ENCODE results near the gene CBFB.
"Not testable (repeated sequence)": the region's sequence is repeated elsewhere in the genome, so short reads cannot be mapped to it uniquely, and the experiment has no call there.

The CBFB gene

DNA sequence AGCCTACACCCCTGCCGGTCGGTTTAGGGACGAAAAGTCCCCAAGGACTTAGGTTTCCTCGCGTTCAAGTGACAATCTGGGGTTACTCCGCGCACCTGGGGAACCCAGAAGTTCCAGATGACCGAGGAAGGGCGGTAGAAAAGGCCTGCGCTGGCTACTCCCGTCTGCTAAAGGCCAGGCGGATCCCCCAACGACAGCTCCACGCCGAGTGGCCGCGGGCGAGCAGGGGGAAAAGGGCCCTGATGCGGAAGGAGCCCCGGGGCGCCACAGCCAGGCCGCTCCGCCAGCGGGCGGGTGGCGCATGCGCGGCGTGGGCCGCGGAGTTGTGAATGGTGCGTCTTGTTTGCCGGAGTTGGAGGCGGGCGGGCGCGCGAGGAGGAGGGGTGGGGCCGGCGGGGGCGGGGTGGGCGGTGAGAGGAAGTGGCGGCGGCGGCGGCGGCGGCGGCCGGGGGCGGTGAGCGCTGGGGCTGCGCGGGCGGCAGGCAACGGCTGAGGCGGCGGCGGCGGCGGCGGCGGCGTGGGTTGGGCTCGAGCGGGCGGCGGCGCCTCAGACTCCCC lies at the start of gene CBFB:
CBFB (plus strand) TSS at position 454 of the 558 bp plus-strand sequence. CDS start 259 bp downstream, outside the sequence.
- DNase-seq, result peak; percentile 91 to 93

DNA sequence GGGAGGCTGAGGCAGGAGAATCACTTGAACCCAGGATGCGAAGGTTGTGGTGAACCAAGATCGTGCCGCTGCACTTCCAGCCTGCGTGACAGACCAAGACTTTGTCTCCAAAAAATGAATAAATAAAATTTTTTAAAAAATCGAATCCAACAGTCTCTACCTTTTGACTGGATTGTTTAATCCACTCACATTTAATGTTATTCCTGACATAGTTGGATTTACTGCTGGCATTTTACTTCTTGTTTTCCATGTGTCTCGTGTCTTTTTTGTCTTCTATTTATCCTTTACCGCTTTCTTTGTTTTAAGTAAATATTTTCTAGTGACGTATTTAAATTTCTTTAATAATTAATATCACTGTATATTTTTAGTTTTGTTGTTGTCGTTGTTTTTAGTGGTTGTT lies 45.9 kb upstream of the CBFB start:
- no peak for DNase-seq

DNA sequence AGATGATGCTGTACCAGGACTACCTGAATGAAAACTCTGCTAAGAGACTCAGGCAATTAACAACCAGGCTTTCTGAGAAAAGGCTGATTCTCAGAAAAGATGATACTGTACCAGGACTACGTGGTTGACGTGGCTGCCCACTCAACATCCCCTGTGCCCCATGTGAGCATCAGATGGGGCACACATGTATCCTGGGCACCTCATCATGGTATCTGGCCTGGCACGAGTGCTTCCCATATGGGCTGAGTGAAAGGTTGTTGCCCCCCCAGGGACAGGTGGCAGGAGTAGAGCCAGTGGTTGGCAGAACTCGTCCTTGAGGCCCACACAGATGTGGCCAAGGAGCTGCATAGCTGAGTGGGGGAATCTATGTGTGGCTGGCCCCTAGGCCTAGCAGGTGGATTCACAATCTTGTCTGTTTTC lies 44.0 kb upstream of the CBFB start:
- peak; percentile 66 to 74 for DNase-seq

DNA sequence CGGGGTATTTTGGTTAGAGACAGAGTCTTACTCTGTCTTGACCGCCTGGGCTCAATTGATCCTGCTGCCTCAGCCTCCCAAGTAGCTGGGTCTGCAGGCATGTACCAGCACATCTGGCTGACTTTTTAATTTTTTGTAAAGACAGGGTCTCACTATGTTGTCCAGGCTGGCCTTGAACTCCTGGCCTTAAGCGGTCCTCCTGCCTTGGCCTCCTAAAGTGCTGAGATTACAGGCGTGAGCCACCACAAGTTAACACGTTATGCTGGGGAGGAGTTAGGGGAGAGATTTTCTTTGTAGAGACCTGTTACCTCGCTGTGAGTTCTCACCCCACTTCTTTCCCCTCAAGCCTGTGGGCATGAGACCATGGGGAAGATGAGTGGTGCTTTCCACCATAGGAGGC lies 42.4 kb upstream of the CBFB start:
- no peak for DNase-seq

DNA sequence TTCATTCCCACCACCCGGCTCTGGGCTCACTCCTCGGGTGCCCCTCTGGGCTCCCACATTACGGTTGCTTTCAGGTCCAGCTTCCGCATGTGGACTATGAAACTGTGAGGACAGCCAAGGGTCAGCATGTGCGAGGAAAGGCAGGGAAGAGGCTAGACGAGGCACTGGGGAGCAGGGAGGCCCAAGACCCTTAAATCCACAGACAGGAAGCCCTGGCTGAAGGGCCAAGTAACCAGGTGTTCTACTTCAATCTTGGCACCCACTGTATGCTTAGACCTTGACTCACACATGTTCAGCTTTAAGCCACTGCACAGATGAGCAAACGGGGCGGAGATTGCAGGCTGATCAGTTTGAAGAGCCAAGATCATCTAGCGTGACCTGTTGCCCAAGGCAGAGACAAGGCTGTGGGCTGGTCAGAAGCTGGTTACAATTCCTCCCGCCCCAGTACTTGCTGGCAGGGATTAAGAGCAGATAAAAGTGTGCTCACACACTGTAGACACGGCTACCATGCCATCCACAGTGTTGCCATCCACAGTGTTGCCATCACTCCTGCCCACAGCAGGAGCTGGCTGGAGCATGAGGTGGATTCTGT lies 40.7 kb upstream of the CBFB start, which contains the start of gene CES4A:
CES4A (plus strand) TSS at position 393 of the 592 bp plus-strand sequence; CDS start at position 577, 184 bp downstream.
- DNase-seq, result no peak

DNA sequence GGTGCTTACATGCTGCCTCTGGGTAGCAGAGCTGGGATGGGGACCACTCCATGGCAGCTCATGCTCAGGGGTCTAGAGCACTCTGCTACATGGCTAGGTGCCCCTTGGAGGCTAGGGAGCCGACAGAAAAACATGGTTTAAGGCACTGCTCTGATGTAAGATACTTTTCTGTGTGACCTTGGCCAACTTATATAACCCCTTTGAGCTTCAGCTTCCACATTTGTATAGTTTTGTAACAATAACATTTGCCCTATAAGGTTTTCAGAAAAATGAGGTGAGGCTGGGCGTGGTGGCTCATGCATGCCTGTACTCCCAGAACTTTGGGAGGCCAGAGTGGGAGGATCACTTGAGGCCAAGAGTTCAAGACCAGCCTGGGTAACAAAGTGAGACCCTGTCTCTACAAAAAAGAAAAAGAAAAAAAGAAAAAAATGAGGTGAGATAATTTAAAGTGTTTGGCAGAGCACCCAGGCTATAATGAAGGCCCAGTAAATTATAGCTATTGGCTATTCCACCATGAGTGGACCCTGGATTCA lies 37.3 kb upstream of the CBFB start:
- no peak for DNase-seq

DNA sequence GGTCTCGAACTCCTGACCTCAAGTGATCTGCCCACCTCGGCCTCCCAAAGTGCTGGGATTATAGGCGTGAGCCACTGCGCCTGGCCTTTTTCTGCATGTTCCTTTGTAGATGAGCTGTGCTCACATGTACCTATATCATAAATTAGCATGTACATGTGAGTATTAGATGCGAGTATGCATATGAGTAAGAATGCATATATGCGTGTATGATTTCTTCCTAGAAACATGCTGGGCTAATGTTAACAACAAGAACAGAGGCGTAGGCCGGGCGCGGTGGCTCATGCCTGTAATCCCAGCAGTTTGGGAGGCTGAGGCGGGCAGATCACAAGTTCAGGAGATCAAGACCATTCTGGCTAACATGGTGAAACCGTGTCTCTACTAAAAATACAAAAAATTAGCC lies 35.4 kb upstream of the CBFB start:
- not testable (repeated sequence) for DNase-seq

DNA sequence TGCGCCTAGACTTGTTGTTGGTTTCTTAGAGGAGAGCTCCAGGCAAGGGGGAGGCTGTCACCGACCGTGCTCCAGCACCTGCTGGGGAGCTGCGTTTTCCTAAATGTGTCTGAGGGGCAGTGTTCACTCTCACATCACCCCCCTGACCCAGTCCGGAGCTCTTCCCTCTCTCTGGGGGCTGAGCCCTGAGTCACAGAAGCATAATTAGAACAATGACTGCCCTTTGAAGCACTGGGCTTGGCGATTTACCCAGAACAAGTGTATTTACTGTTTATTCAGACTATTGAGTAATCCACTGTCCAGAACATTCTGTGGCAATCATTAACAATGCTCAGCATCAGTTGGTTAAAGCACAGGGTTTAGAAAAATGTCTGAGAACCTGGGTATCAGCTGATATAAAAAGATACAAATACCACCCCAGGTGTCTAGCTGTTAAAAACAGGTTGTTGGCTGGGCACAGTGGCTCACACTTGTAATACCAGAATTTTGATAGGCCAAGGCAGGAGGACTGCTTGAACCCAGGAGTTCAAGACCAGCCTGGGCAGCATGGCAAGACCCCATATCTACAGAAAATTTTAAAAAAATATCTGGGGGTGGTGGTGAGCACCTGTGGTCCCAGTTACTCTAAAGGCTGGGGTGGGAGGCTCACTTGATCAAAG lies 32.5 kb upstream of the CBFB start:
- no peak for DNase-seq

DNA sequence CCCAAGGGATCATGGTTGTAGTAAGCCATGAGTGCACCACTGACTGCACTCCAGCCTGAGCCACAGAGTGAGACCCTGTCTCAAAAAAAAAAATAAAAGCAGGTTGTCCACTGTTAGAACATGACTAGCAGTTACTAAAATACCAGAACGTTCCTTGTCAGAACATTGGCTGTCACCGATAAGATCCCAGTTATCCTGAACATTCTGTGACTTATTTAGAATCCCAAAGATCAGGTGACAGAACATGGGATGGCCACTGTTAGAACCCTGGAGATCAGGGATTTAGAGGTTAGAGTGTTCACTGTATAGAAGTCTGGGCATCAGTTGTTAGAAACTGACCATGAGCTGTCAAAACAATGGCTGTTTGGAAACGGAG lies 32.0 kb upstream of the CBFB start:
- no peak for DNase-seq

DNA sequence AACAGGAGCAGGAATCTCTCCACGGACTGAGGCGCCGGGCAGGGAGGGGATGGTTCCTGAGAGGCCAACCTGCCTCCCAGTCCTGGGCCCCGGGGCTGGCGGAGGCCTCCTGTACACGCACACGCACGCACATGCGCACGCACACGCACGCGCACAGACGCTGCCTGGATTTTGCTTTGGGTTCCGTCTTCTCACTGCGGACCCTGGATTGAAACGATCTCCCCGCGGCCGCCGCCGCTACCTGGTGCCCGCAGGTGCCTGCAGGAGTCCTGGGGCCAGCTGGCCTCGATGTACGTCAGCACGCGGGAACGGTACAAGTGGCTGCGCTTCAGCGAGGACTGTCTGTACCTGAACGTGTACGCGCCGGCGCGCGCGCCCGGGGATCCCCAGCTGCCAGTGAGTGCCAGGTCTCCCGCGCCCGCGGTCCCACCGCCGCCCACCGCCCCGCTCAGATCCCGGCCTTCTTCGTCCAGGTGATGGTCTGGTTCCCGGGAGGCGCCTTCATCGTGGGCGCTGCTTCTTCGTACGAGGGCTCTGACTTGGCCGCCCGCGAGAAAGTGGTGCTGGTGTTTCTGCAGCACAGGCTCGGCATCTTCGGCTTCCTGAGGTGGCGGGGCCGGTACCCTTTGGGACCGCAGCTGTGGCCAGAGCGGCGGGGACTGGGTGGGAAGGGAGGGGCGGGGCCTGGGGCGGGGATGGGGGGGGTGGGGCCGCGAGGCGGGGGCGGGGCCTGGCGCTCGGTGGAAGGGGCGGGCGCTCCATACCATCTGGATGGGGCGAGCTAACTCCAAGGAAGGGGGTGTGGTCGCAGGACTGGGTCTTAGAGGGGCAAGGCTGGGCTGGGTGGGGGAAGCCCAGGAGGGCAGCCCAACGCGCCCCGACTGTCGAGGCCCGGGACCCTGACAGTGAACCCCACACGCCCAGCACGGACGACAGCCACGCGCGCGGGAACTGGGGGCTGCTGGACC lies 28.3 kb upstream of the CBFB start:
- DNase-seq, result peak; percentile 56 to 68

DNA sequence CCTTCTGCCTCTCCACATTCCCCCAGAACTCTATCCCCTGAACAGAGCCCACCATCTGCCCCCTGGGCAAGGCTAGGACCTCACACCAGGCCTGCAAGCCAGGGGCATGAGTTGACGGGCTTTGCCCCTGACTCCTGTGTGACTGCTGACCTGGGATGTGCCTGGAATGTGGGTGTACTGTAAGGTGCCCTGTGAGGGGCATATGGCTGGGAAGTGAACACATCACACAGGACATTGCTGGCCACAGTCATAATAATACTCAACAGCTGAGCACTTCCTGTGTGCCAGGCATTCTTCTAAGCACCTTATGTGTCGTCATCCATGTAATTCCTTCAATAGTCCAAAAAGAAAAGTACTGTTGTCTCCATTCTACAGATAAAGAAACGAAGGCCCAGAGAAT lies 27.2 kb upstream of the CBFB start:
- DNase-seq, result no peak

DNA sequence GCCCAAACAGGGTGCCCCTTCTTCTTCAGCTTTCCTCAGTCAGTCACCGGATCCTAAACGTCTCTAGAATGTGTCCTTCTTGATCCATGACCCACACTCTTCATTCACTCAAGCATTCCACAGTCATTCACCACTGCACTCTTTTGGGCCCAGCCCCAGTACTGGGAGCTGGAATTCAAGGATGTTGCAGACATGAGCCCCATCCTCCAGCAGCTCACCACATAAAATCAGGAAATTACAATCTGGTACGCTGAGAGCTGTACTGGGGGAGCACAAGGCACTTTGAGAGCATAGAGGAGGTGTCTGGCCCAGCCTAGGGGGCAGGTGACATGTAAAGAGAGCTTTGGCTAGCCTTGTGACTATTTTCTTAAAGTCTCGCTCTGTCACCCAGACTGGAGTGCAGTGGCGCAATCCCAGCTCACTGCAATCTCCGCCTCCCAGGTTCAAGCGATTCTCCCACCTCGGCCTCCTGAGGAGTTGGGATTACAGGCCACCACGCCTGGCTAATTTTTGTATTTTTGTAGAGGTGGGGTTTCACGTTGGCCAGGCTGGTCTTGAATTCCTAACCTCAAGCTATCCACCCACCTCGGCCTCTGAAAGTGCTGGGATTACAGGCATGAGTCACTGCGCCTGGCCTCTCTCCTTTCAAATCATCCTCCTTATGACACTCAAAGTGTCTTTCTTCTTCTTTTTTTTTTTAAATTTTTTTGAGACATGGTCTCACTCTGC lies 21.9 kb upstream of the CBFB start:
- DNase-seq, result no peak

DNA sequence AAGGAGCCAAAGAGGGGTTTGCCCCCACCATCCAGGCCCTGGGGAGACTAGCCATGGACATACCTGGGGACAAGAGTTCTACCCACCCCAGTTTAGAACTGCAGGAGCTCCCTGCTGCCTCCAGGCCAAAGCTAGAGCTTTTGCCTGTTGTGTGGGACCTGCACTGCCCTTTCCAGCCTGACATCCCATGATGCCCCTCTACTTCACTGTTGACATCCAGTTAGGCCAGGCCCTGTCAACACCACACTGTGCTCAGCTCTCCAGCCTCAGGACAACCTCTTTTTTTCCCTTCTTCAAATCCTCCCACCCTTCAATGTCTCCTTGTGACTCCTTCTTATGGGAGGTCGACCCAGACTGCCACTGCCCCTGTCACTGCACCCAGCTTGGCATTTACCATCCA lies 19.8 kb upstream of the CBFB start:
- no peak for DNase-seq

DNA sequence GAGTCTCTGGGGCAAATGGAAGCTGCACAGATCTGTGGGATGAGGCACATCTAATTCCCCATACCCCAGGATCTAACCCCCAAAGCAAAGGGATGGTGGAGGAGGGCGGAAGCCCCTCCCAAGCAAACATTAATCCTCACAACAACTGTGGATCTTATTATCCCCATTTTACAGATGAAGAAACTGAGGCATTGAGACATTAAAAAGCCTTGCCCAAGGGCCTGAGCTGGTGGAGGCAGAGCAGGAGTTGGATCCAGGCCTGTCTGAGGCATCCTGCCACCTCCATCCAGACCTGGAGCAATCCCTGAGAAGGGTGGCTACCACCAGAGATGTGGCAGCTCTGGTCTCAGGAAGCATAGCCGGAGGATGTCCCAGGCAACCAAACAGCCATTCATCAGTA lies 17.7 kb upstream of the CBFB start:
- no peak for DNase-seq

DNA sequence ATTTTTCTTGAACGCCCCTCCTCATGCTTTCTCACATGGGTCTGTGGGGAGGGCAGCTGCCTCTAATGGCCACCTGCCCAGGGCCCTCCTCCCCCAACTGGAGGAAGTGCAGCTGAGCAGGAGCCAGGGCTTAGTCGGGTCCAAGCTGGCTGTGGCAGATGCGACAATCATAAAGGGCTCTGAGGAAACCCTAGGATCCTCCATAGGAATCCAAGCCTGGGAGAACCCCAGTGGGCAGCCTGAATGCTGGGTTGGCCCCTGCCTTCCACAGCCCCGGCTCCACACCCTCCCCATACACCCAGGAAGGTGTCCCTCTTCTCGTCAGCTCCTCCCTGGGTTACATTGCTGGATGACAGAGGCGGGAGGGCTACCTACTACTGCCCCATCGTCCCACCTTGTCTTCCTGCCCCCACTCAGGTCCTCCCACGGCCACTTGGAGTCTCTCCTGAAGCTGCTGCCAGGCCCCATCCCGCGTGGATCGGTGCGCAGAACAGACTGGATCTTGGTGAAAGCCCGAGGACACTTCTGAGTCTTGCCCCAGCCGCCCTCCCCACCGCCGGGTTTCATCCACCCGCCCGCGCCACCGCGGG lies 15.6 kb upstream of the CBFB start:
- DNase-seq, result no peak

DNA sequence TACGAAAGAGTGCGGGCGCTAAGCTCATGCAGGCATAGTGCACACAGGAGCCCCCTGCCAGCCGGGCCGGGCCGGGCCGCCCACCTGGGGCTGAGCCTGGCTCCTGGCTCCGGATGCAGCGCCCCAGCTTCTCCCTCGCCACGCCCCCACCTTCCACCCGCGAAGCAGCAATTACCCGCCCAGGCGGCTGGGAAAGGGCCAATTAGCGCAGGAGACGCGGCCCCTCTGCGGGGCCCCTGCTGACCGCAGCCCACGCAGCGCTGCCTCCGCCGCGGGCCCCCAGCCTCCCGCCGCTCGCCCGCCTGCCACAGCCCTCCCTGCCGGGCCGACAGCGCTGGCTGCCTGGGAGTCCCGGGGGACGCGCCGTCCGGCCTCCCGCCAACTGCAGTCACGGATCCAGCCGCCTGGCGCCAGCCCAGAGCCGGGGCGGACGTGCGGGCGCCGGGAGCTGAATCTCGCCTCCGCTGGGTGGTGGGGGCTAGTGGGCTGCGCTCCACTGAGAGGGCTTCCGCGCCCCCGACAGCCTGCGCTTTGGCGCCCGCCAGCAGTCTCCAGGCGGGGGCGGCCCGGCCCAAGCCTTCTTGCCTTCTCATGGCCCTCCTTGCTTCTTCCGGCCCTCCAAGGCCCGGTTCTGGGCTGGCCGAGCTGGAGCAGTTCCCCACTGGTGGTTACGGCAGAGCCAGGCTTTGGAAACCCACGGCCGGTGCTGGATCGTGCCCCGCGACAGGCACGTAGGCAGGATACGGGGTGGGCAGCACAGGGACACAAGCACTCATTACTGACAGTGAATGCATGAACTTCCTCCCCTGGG lies 14.9 kb upstream of the CBFB start:
- DNase-seq, result peak; percentile 75 to 88

DNA sequence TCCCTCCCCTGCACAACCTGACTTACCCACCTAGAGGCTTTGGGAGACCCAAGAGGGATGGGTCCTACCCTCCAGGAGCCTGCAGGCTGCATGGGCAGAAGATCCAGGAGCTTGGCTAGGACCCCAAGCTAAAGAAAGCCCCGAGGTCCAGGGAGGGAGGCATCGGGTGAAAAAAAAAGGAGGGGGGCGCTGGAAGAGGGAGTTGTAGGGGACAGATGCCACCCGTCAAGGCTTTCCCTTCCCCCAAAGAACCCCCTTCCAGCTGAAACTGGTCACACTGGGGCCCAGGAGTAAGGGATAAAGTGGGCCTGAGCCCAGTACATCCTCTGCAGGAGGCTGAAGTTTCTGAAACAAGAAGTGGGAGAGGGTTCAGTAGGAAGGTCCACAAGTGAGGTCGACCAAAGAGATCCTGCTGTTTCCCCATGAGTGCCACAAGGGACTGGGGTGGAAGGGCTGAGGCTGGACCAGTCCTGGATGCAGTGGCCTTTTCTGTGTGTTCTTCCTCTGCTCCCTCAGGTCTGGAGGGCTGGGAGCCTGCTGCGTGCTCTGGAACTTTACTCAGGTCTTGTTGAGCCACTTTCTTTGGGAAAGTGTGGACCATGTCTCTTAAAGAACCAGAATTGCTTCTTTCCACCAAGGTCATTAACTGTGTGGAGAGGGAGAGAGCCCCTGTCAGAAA lies 14.2 kb upstream of the CBFB start:
- DNase-seq, result no peak

DNA sequence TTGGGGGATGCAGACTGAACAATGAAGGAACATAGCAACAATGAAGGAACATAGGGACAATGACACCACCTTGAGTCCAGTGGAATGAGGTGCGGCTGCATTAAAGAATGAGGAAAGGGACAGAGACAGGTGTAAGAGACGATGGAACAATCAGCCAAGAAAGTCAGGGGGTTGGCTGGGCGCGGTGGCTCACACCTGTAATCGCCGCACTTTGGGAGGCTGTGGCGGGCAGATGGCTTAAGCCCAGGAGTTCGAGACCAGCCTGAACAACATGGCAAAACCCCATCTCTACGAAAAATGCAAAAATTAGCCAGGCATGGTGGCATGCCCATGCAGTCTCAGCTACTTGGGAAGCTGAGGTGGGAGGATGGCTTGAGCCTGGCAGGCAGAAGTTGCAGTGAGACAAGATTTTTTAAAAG lies 13.6 kb upstream of the CBFB start:
- DNase-seq, result no peak

DNA sequence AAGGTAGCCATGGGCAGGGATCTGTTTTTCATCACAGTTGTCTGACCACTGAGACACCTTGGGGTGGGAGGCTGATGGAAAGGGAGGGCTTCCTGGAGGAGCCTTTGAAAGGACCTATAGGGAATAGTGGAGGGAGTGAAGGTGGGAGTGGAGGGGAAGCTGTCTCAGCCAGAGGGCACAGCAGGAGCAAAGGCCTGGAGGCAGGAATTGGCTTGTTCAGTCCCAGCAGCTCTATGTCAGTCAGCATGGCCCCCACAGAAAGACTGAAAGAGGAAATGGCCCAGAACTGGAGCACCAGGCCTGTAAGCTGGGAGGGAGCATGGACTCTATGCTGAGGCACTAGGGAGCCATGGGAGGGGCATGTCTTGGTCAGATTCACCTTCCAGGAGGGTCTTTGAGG lies 12.8 kb upstream of the CBFB start:
- DNase-seq, result no peak

DNA sequence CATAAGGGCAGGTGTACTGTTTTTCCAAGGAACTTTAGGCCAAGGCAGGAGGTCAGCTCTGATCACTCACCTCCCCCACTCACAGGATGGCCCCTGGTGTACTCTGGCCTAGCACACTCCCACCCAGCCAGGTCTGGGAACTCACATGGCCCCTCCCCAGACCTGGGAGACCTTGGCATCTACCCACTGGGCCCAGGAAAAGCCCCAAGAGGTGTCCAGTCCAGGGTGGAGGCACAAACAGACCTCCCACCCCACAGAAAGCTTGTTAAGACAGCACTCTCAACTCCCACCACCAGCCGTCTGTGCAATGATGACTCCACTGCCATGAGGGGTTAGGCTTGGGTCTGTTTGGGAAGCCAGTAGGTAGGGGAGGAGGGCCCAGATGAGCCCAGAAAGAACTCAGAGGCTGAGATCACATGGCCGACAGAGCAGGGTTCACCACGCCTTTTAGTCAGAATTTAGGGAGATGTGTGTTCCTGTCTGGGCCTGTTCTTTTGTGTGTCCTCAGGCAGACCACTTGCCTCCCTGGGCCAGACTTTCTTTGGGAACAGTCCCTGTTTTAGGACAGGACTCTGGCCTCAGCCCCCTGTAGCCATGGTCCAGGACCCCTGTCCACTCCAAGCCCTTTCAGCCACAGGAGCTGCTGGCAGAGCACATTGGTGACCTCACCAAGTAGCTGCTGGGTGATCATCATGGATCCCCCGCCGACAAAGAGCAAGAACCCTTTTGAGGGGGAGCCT lies 12.1 kb upstream of the CBFB start:
- DNase-seq, result no peak
